RWPE2 (cell line): ENCODE results near the gene RPL3.

ENCODE experiments used
- ATAC-seq: fragments of 200-7000 bp; cut with Tn5 transposase; 3 replicates; pipeline ENCODE4 v1.9.1; 2021; ENCODE audit warnings: low read depth
- DNase-seq: peaks from one replicate; pipeline ENCODE4 v3.0.0-alpha.2; 2020; ENCODE audit warnings: low spot score
- H3K27ac ChIP-seq: fragments of 450-650 bp; 2 replicates; pipeline ENCODE4 v1.5.1; 2017; ENCODE audit warnings: mild to moderate bottlenecking; ENCODE audit not compliant: poor library complexity, severe bottlenecking
- H3K27me3 ChIP-seq: fragments of 250-450 bp; sonication (Bioruptor Pico); 2 replicates; pipeline ENCODE4 v1.5.1; 2021; ENCODE audit warnings: mild to moderate bottlenecking, moderate library complexity; ENCODE audit not compliant: insufficient read depth, poor library complexity, severe bottlenecking
- H3K36me3 ChIP-seq: fragments of 250-450 bp; sonication (Bioruptor Pico); 2 replicates; pipeline ENCODE4 v1.5.1; 2020; ENCODE audit warnings: low read depth, mild to moderate bottlenecking, moderate library complexity
- H3K4me1 ChIP-seq: fragments of 250-450 bp; sonication (Bioruptor Pico); 2 replicates; pipeline ENCODE4 v1.5.1; 2021; ENCODE audit warnings: mild to moderate bottlenecking, moderate library complexity; ENCODE audit not compliant: insufficient read depth, poor library complexity, severe bottlenecking
- H3K4me3 ChIP-seq: fragments of 250-450 bp; sonication (Bioruptor Pico); 2 replicates; pipeline ENCODE4 v1.5.1; 2021; ENCODE audit warnings: mild to moderate bottlenecking, moderate library complexity; ENCODE audit not compliant: severe bottlenecking
- H3K9me3 ChIP-seq: fragments of 250-450 bp; sonication (Bioruptor Pico); 2 replicates; pipeline ENCODE4 v1.5.1; 2021; ENCODE audit warnings: mild to moderate bottlenecking, moderate library complexity; ENCODE audit not compliant: severe bottlenecking
- TF ChIP-seq, protein P1 (sequence below): fragments of 450-650 bp; IDR thresholded peaks from one replicate; pipeline ENCODE4 v1.5.1; 2017; ENCODE audit warnings: mild to moderate bottlenecking, moderate library complexity; ENCODE audit not compliant: poor library complexity, severe bottlenecking

The RPL3 gene

DNA sequence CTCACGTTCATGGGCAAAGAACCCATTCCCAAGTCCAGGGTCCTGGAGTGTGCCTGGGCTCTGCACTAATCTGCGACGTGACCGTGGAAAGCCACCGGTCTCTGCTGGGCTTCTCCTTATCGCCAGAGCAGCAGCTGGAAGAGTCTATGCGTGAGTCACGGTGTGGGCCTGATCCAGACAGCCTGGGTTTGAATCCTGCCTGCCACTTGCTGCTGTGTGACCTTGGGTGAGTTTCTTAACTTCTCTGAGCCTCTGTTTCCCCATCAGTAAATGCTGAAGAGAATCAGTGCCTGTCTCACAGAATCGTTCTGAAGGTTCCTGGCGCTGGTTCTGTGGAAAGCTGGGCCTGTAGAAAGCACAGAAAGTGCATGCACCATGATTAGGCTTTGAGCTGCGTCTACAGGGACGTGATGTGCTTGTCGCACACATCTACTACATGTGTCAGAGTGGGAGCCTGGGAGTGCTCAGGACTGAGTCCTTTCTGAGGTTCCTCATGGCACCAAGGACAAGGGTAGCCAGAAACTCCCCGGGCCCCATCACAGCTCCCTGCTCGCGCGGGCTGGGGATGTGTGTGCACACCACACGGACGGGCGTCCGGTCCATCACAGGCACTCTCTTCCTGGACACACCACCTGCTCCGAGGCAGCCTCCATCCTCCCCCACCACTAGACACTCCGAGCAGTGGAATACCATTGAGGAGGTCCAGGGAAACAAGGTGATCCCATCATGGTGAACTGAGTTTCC, 54.1 kb downstream of the RPL3 start:
- no peak overlapping the region for H3K27ac ChIP-seq
- H3K36me3 ChIP-seq, result no peaks in the 10 kb centered on the region
- no peak for DNase-seq
- TF ChIP-seq, protein P1, sequence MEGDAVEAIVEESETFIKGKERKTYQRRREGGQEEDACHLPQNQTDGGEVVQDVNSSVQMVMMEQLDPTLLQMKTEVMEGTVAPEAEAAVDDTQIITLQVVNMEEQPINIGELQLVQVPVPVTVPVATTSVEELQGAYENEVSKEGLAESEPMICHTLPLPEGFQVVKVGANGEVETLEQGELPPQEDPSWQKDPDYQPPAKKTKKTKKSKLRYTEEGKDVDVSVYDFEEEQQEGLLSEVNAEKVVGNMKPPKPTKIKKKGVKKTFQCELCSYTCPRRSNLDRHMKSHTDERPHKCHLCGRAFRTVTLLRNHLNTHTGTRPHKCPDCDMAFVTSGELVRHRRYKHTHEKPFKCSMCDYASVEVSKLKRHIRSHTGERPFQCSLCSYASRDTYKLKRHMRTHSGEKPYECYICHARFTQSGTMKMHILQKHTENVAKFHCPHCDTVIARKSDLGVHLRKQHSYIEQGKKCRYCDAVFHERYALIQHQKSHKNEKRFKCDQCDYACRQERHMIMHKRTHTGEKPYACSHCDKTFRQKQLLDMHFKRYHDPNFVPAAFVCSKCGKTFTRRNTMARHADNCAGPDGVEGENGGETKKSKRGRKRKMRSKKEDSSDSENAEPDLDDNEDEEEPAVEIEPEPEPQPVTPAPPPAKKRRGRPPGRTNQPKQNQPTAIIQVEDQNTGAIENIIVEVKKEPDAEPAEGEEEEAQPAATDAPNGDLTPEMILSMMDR, result no peak
- no peak overlapping the region for H3K4me3 ChIP-seq
- no peak for ATAC-seq
- no peaks in the 10 kb centered on the region for H3K9me3 ChIP-seq
- H3K4me1 ChIP-seq, result no peaks in the 10 kb centered on the region
- H3K27me3 ChIP-seq, result no peaks in the 10 kb centered on the region

DNA sequence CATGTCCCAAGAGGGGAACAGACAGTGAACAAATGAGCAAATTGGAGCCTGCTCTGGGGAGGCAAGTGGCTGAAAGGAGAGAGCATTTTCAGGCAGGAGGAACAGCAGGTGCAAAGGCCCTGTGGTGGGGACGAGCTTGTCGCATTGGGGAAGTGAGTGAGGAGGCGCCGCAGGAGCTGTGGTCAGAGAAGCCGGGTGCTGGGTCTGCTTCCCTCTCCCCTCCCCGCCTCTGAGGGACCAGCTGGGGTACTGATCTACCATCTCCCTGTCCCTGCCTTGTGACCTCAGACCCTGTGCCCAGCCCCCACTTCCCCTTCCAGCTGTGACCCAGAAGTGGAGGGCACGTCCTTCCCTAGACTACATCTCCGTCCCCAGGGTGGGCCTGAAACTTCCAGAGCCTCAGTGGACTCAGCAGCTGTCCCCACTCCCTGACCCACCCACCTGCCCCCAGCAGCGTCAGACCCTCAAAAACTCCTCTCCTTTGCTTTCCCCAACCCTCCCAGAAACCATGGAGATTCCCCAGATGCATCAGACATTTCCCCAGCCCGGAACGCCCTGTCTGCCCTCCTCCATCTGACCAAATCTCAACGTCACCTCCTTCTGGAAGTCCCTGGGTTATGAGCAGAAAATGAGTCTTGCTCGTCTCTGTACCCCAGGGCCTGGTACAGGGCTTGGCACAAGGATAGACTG, 54.9 kb downstream of the RPL3 start:
- Histone ChIP-seq H3K27me3 (no peaks in the 10 kb centered on the region), H3K36me3 (no peaks in the 10 kb centered on the region), H3K4me1 (no peaks in the 10 kb centered on the region), H3K4me3 (no peak overlapping the region), H3K27ac (no peak overlapping the region), H3K9me3 (no peaks in the 10 kb centered on the region)
- TF ChIP-seq, protein P1, result no peak
- ATAC-seq (no peak), DNase-seq (no peak)

- no peak for ATAC-seq
- no peak overlapping the region for H3K27ac ChIP-seq
- H3K4me3 ChIP-seq, result no peak overlapping the region
- H3K4me1 ChIP-seq, result no peaks in the 10 kb centered on the region
- H3K36me3 ChIP-seq, result no peaks in the 10 kb centered on the region
- H3K9me3 ChIP-seq, result no peaks in the 10 kb centered on the region
- TF ChIP-seq, protein P1, result no peak
- H3K27me3 ChIP-seq, result no peaks in the 10 kb centered on the region
- DNase-seq, result no peak
These were observed 55.6 kb downstream of the RPL3 start for GRCh38 chr22:39263626-39264348.
